KBM-7 (cell line): ENCODE data around the gene MLLT3.
A peak's percentile ranks its signal among the peaks of the same experiment; 100 is the strongest.

Experiments used
- DNase-seq: peaks from one replicate; pipeline ENCODE4 v3.0.0-alpha.2; 2015
- in situ Hi-C: fragments of 300-500 bp; cut with MboI; formaldehyde crosslinking; loops from 2 replicates; pipeline ENCODE4 v1.14.3; 2020; ENCODE audit warnings: low sequenced_read_pairs, low pct_unique_long_range_greater_than_20kb, mixed read lengths

MLLT3 gene

GRCh38 chr9:20405616-20406015, 216.7 kb downstream of the MLLT3 start:
- in situ Hi-C loops, result no loop called here
- no peak for DNase-seq

GRCh38 chr9:20405078-20405477, 217.2 kb downstream of the MLLT3 start:
- DNase-seq, result no peak
- in situ Hi-C loops, result no loop called here

GRCh38 chr9:20404192-20404813, 218.0 kb downstream of the MLLT3 start:
- in situ Hi-C loops, result no loop called here
- DNase-seq, result no peak

- DNase-seq, result no peak
- in situ Hi-C loops, result no loop called here
Observed at GRCh38 chr9:20403346-20403745, 219.0 kb downstream of the MLLT3 start.

- in situ Hi-C loops, result no loop called here
- DNase-seq, result no peak
Observed at GRCh38 chr9:20402273-20402875, 219.9 kb downstream of the MLLT3 start.

- DNase-seq, result peak; percentile 48
- in situ Hi-C loops, result no loop called here
Observed at GRCh38 chr9:20398536-20399338, 223.6 kb downstream of the MLLT3 start.

- DNase-seq, result no peak
- in situ Hi-C loops, result no loop called here
Observed at GRCh38 chr9:20397348-20397747, 225.0 kb downstream of the MLLT3 start.

- in situ Hi-C loops, result no loop called here
- no peak for DNase-seq
Observed at GRCh38 chr9:20396509-20396908, 225.8 kb downstream of the MLLT3 start.

GRCh38 chr9:20395651-20396050, 226.6 kb downstream of the MLLT3 start:
- in situ Hi-C loops, result no loop called here
- no peak for DNase-seq

- no peak for DNase-seq
- in situ Hi-C loops, result no loop called here
Observed at GRCh38 chr9:20394969-20395368, 227.3 kb downstream of the MLLT3 start.

GRCh38 chr9:20391208-20391607, 231.1 kb downstream of the MLLT3 start:
- no peak for DNase-seq
- in situ Hi-C loops, result no loop called here

GRCh38 chr9:20390400-20390799, 231.9 kb downstream of the MLLT3 start:
- in situ Hi-C loops, result no loop called here
- no peak for DNase-seq

GRCh38 chr9:20387062-20387461, 235.2 kb downstream of the MLLT3 start:
- in situ Hi-C loops, result no loop called here

GRCh38 chr9:20384642-20385041, 237.7 kb downstream of the MLLT3 start:
- in situ Hi-C loops, result no loop called here

More at GRCh38 chr9:20387062-20387461, 235.2 kb downstream of the MLLT3 start:
- DNase-seq, result no peak

GRCh38 chr9:20382460-20383071, 239.7 kb downstream of the MLLT3 start:
- in situ Hi-C loops, result no loop called here

More at GRCh38 chr9:20384642-20385041, 237.7 kb downstream of the MLLT3 start:
- no peak for DNase-seq

GRCh38 chr9:20380546-20380945, 241.8 kb downstream of the MLLT3 start:
- DNase-seq, result no peak
- in situ Hi-C loops, result no loop called here

More at GRCh38 chr9:20382460-20383071, 239.7 kb downstream of the MLLT3 start:
- peak; percentile 56 for DNase-seq

GRCh38 chr9:20379804-20380225, 242.5 kb downstream of the MLLT3 start:
- no peak for DNase-seq
- in situ Hi-C loops, result no loop called here

- DNase-seq, result no peak
- in situ Hi-C loops, result no loop called here
Observed at GRCh38 chr9:20378851-20379250, 243.4 kb downstream of the MLLT3 start.

GRCh38 chr9:20377790-20378189, 244.5 kb downstream of the MLLT3 start:
- in situ Hi-C loops, result no loop called here
- no peak for DNase-seq
